Vagina (tissue), 2 donors: Measurements from ENCODE around the gene GDI1.

ENCODE experiments used
- POLR2A ChIP-seq, 2 donors: fragments of 450-650 bp; IDR thresholded peaks; one replicate each; pipeline ENCODE4 v1.6.1; 2017; ENCODE audit warnings: antibody characterized with exemption in 2 of 2, mild to moderate bottlenecking in 2 of 2, moderate library complexity in 2 of 2
- POLR2AphosphoS5 ChIP-seq, 2 donors: sonication (generic); formaldehyde crosslinking; IDR thresholded peaks; one replicate each; pipeline ENCODE4 v1.9.0; 2017; ENCODE audit warnings: antibody characterized with exemption in 2 of 2, mild to moderate bottlenecking in 2 of 2, low read depth in 1 of 2; ENCODE audit not compliant: insufficient read depth in 1 of 2
- TF ChIP-seq, protein P1 (sequence below), 3 experiments: fragments of 450-650 bp in 2 of 3; fragments of 200-600 bp in 1 of 3; sonication (generic) in 1 of 3; IDR thresholded peaks; one replicate each; pipeline ENCODE4 v1.5.1; 2017 to 2019; ENCODE audit warnings: antibody characterized with exemption in 3 of 3, mild to moderate bottlenecking in 2 of 3, moderate library complexity in 2 of 3

DNA sequence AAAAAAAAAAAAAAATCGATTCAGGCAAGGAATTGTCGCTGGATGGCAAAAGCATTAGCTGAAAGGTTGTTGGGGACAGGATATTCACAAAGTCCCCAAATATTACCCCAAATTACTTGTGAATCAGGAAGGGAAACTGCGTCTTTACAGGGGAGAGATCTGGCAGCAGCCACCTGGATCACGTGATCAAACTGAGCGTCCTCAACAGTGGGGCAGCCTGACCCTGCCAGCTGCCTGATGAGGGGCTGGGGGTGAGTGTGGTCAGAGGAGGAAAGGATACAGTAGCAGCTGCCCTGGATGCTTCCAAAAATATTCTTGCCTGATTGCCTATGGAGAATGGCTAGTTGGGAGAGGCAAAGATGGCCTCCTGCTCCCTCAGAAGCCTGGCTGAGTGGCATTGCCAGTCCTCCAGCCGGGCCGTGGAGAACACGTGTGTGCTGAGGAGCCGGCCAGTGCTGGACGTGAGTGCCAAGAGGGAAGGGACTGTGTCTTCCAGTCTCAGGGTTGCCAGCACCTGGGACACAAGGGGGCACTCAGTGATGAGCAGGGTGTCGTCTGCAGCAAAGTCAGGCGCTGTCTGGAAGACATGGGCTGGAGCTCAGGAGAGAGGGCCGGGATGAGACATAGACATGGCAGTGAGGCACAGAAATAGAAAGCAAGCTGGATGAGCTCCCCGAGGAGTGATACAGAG lies 45.1 kb downstream of the GDI1 start:
- TF ChIP-seq, protein P1, sequence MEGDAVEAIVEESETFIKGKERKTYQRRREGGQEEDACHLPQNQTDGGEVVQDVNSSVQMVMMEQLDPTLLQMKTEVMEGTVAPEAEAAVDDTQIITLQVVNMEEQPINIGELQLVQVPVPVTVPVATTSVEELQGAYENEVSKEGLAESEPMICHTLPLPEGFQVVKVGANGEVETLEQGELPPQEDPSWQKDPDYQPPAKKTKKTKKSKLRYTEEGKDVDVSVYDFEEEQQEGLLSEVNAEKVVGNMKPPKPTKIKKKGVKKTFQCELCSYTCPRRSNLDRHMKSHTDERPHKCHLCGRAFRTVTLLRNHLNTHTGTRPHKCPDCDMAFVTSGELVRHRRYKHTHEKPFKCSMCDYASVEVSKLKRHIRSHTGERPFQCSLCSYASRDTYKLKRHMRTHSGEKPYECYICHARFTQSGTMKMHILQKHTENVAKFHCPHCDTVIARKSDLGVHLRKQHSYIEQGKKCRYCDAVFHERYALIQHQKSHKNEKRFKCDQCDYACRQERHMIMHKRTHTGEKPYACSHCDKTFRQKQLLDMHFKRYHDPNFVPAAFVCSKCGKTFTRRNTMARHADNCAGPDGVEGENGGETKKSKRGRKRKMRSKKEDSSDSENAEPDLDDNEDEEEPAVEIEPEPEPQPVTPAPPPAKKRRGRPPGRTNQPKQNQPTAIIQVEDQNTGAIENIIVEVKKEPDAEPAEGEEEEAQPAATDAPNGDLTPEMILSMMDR (IDR thresholded peaks at IDR 0.05): no peak
- TF ChIP-seq POLR2AphosphoS5 (IDR thresholded peaks at IDR 0.05; ENCODE audit: insufficient read depth in 1 of 2, low read depth in 1 of 2) (no peak), POLR2A (IDR thresholded peaks at IDR 0.05) (no peak)
